Sigmoid colon (tissue), 4 donors: ENCODE data around the gene USP1.

ENCODE experiments used
- CTCF ChIP-seq, 4 experiments: fragments of 450-650 bp in 3 of 4; fragments of 200-600 bp in 1 of 4; IDR thresholded peaks; one replicate each; pipeline ENCODE4 v1.5.1; 2016 to 2019; ENCODE audit warnings: antibody characterized with exemption in 4 of 4, mild to moderate bottlenecking in 3 of 4, moderate library complexity in 2 of 4
- EP300 ChIP-seq, 4 donors: sonication (generic); formaldehyde crosslinking; IDR thresholded peaks; one replicate each; pipeline ENCODE4 v1.6.1; 2017; ENCODE audit warnings: antibody characterized with exemption in 4 of 4
- POLR2A ChIP-seq, 2 donors: fragments of 450-650 bp; IDR thresholded peaks; one replicate each; pipeline ENCODE4 v1.6.1; 2016; ENCODE audit warnings: antibody characterized with exemption in 2 of 2, mild to moderate bottlenecking in 2 of 2, moderate library complexity in 2 of 2
- POLR2AphosphoS5 ChIP-seq, 4 donors: sonication (generic); formaldehyde crosslinking; IDR thresholded peaks; one replicate each; pipeline ENCODE4 v1.6.1; 2017; ENCODE audit warnings: antibody characterized with exemption in 4 of 4

GRCh38 chr1:62450301-62450700 lies 13.5 kb downstream of the USP1 start:
- TF ChIP-seq CTCF (IDR thresholded peaks at IDR 0.05), result no peak
- TF ChIP-seq POLR2AphosphoS5 (IDR thresholded peaks at IDR 0.05), result no peak
- no peak for TF ChIP-seq POLR2A (IDR thresholded peaks at IDR 0.05)
- TF ChIP-seq EP300 (IDR thresholded peaks at IDR 0.05), result no peak
